NCI-H2029 treated with DMSO at 0.1 percent for 48 hours (cell line): ENCODE measurements around the gene ADH6.
"Not testable (repeated sequence)": the region's sequence is repeated elsewhere in the genome, so short reads cannot be mapped to it uniquely, and the experiment has no call there.

Experiments used
- DNase-seq: peaks from one replicate; lab custom pipeline; 2025; lab: John Stamatoyannopoulos, UW

Gene ADH6

GRCh38 chr4:99219072-99219471 is at the start of gene ADH6:
Gene ADH6 (minus strand): TSS chr4:99219246. CDS start chr4:99219152, 94 bp downstream.
- no peak for DNase-seq

- DNase-seq: no peak
Observed at GRCh38 chr4:99264927-99265326, 45.9 kb upstream of the ADH6 start.

- DNase-seq: no peak
Observed at GRCh38 chr4:99252746-99253145, 33.7 kb upstream of the ADH6 start.

GRCh38 chr4:99248714-99249113 is 29.7 kb upstream of the ADH6 start:
- DNase-seq: no peak

- DNase-seq: no peak
Observed at GRCh38 chr4:99235955-99236354, 16.9 kb upstream of the ADH6 start.

- DNase-seq: no peak
Observed at GRCh38 chr4:99234331-99235010, 15.4 kb upstream of the ADH6 start.

- not testable (repeated sequence) for DNase-seq
Observed at GRCh38 chr4:99233397-99233796, 14.4 kb upstream of the ADH6 start.

GRCh38 chr4:99228706-99229105 is 9.7 kb upstream of the ADH6 start:
- DNase-seq: not testable (repeated sequence)

- not testable (repeated sequence) for DNase-seq
Observed at GRCh38 chr4:99227646-99228045, 8.6 kb upstream of the ADH6 start.

- no peak for DNase-seq
Observed at GRCh38 chr4:99221980-99222379, 2.9 kb upstream of the ADH6 start.

GRCh38 chr4:99219479-99219878 is 433 bp upstream of the ADH6 start:
- no peak for DNase-seq

- DNase-seq: no peak
Observed at GRCh38 chr4:99215521-99215920, 3.5 kb downstream of the ADH6 start.

- no peak for DNase-seq
Observed at GRCh38 chr4:99210789-99211188, 8.3 kb downstream of the ADH6 start.

- DNase-seq: no peak
Observed at GRCh38 chr4:99209671-99210070, 9.4 kb downstream of the ADH6 start.

GRCh38 chr4:99208719-99209075 is 10.3 kb downstream of the ADH6 start:
- no peak for DNase-seq

- no peak for DNase-seq
Observed at GRCh38 chr4:99207911-99208718, 10.9 kb downstream of the ADH6 start.

- no peak for DNase-seq
Observed at GRCh38 chr4:99207069-99207743, 11.8 kb downstream of the ADH6 start.

- no peak for DNase-seq
Observed at GRCh38 chr4:99205153-99205979, 13.7 kb downstream of the ADH6 start.

- DNase-seq: no peak
Observed at GRCh38 chr4:99202536-99202935, 16.5 kb downstream of the ADH6 start.

- no peak for DNase-seq
Observed at GRCh38 chr4:99202094-99202493, 17.0 kb downstream of the ADH6 start.

GRCh38 chr4:99201690-99202089 is 17.4 kb downstream of the ADH6 start:
- no peak for DNase-seq

GRCh38 chr4:99200138-99200537 is 18.9 kb downstream of the ADH6 start:
- DNase-seq: no peak
